Activated CD8-positive, alpha-beta memory T cell treated with anti-CD3 and anti-CD28 coated beads, Interleukin-2, amount 10 ng/mL, durations not matched to agents 7 days and 5 days (primary cell): ENCODE measurements around the gene TMPRSS4. TPM values are rescaled to one million over a fixed set of nuclear protein-coding genes. Genes with fewer than 3 reads are reported as not detected.

ENCODE experiments used
- ATAC-seq: fragments of 150-1000 bp; cut with Tn5 transposase; one replicate; pipeline ENCODE4 v1.10.0; 2021; ENCODE audit warnings: moderate library complexity
- CTCF ChIA-PET: fragments of 350-600 bp; sonication (Branson Sonifier 250); formaldehyde crosslinking; loops from one replicate; lab custom pipeline; 2021; ENCODE audit warnings: antibody characterized with exemption; lab: Charles Lee
- DNase-seq: peaks from one replicate; pipeline ENCODE4 v3.0.0-alpha.2; 2020
- H3K27ac Mint-ChIP-seq: one replicate; pipeline ENCODE4 v1.8.0; 2021; ENCODE audit warnings: mild to moderate bottlenecking, mixed read lengths
- H3K27me3 Mint-ChIP-seq: one replicate; pipeline ENCODE4 v1.8.0; 2021; ENCODE audit warnings: mixed read lengths
- H3K36me3 Mint-ChIP-seq: one replicate; pipeline ENCODE4 v1.8.0; 2021; ENCODE audit warnings: mild to moderate bottlenecking, mixed read lengths
- H3K4me1 Mint-ChIP-seq: one replicate; pipeline ENCODE4 v1.8.0; 2021; ENCODE audit warnings: mixed read lengths
- H3K4me3 Mint-ChIP-seq: one replicate; pipeline ENCODE4 v1.8.0; 2021; ENCODE audit warnings: mild to moderate bottlenecking, moderate library complexity, mixed read lengths
- H3K9me3 Mint-ChIP-seq: one replicate; pipeline ENCODE4 v1.8.0; 2022; ENCODE audit warnings: low read depth, mixed read lengths
- total RNA-seq, 2 experiments: library from RNA; stranded (reverse); gene quantifications; one replicate each; pipeline ENCODE4 v1.2.3, GENCODE V29; 2021

Gene TMPRSS4
- total RNA-seq, 2 experiments from 2014 or later: 0.12 to 0.76 TPM

GRCh38 chr11:118128310-118128709 lies 51.4 kb downstream of the TMPRSS4 start:
- CTCF ChIA-PET: interaction anchor here (0.8 kb wide), 1 partner anchor 43 kb away, joined by 3 read pairs; no protein-coding TSS in a partner anchor
- Mint-ChIP-seq H3K27ac (no peak overlapping the region), H3K9me3 (no peaks in the 10 kb centered on the region), H3K4me3 (no peak overlapping the region), H3K4me1 (peaks cover 11% of the 10 kb centered on the region), H3K36me3 (no peaks in the 10 kb centered on the region), H3K27me3 (peaks cover 19% of the 10 kb centered on the region)
- no peak for ATAC-seq
- no peak for DNase-seq

GRCh38 chr11:118128721-118129470 lies 52.0 kb downstream of the TMPRSS4 start:
- no peak for DNase-seq
- H3K9me3 Mint-ChIP-seq: no peaks in the 10 kb centered on the region
- no peaks in the 10 kb centered on the region for H3K36me3 Mint-ChIP-seq
- peaks cover 22% of the 10 kb centered on the region for H3K27me3 Mint-ChIP-seq
- no peak overlapping the region for H3K4me3 Mint-ChIP-seq
- no peak for ATAC-seq
- peaks cover 11% of the 10 kb centered on the region for H3K4me1 Mint-ChIP-seq
- no peak overlapping the region for H3K27ac Mint-ChIP-seq
- CTCF ChIA-PET: interaction anchor here (0.8 kb wide), 1 partner anchor 42 kb away, joined by 3 read pairs; no protein-coding TSS in a partner anchor

GRCh38 chr11:118129471-118130172 lies 52.7 kb downstream of the TMPRSS4 start:
- CTCF ChIA-PET: interaction anchor here (1.6 kb wide), 1 partner anchor 42 kb away, joined by 6 read pairs; no protein-coding TSS in a partner anchor
- Mint-ChIP-seq H3K4me1 (peaks cover 11% of the 10 kb centered on the region), H3K27ac (no peak overlapping the region), H3K4me3 (no peak overlapping the region), H3K27me3 (peaks cover 29% of the 10 kb centered on the region), H3K36me3 (no peaks in the 10 kb centered on the region), H3K9me3 (no peaks in the 10 kb centered on the region)
- DNase-seq (no peak), ATAC-seq (no peak)

- Mint-ChIP-seq H3K4me1 (peaks cover 7% of the 10 kb centered on the region), H3K9me3 (no peaks in the 10 kb centered on the region), H3K4me3 (no peak overlapping the region), H3K27me3 (peaks cover 42% of the 10 kb centered on the region), H3K27ac (no peak overlapping the region), H3K36me3 (no peaks in the 10 kb centered on the region)
- ATAC-seq: no peak
- CTCF ChIA-PET: no interaction called here
- DNase-seq: no peak
Measured at GRCh38 chr11:118132385-118133151, 55.7 kb downstream of the TMPRSS4 start.

GRCh38 chr11:118133816-118134215 lies 56.9 kb downstream of the TMPRSS4 start:
- H3K27me3 Mint-ChIP-seq: peaks cover 48% of the 10 kb centered on the region
- ATAC-seq (no peak), DNase-seq (no peak)
- no peaks in the 10 kb centered on the region for H3K36me3 Mint-ChIP-seq
- H3K9me3 Mint-ChIP-seq: no peaks in the 10 kb centered on the region
- peaks cover 7% of the 10 kb centered on the region for H3K4me1 Mint-ChIP-seq
- H3K27ac Mint-ChIP-seq: no peak overlapping the region
- no peak overlapping the region for H3K4me3 Mint-ChIP-seq
- CTCF ChIA-PET: interaction anchor here (1.3 to 2.3 kb wide), 2 partner anchors 9 to 37 kb away, joined by 4 to 11 read pairs; no protein-coding TSS in a partner anchor

- no peaks in the 10 kb centered on the region for H3K4me1 Mint-ChIP-seq
- CTCF ChIA-PET: interaction anchor here (0.8 to 2.3 kb wide), 3 partner anchors 8 to 36 kb away, joined by 3 to 11 read pairs (median 4); no protein-coding TSS in a partner anchor
- DNase-seq (no peak), ATAC-seq (no peak)
- no peaks in the 10 kb centered on the region for H3K9me3 Mint-ChIP-seq
- H3K4me3 Mint-ChIP-seq: no peak overlapping the region
- H3K27ac Mint-ChIP-seq: no peak overlapping the region
- H3K36me3 Mint-ChIP-seq: no peaks in the 10 kb centered on the region
- peaks cover 53% of the 10 kb centered on the region for H3K27me3 Mint-ChIP-seq
Measured at GRCh38 chr11:118135051-118135795, 58.3 kb downstream of the TMPRSS4 start.

GRCh38 chr11:118135796-118136165 lies 58.9 kb downstream of the TMPRSS4 start:
- H3K9me3 Mint-ChIP-seq: no peaks in the 10 kb centered on the region
- H3K27ac Mint-ChIP-seq: no peak overlapping the region
- H3K36me3 Mint-ChIP-seq: no peaks in the 10 kb centered on the region
- H3K4me3 Mint-ChIP-seq: no peak overlapping the region
- no peaks in the 10 kb centered on the region for H3K4me1 Mint-ChIP-seq
- CTCF ChIA-PET: interaction anchor here (2.3 kb wide), 1 partner anchor 35 kb away, joined by 11 read pairs; no protein-coding TSS in a partner anchor
- peaks cover 56% of the 10 kb centered on the region for H3K27me3 Mint-ChIP-seq
- ATAC-seq (no peak), DNase-seq (no peak)

- H3K27me3 Mint-ChIP-seq: peaks cover 52% of the 10 kb centered on the region
- H3K27ac Mint-ChIP-seq: no peak overlapping the region
- ATAC-seq: no peak
- H3K4me3 Mint-ChIP-seq: no peak overlapping the region
- H3K36me3 Mint-ChIP-seq: no peaks in the 10 kb centered on the region
- CTCF ChIA-PET: interaction anchor here (1.1 kb wide), 1 partner anchor 155 kb away, joined by 3 read pairs; no protein-coding TSS in a partner anchor
- no peak for DNase-seq
- no peaks in the 10 kb centered on the region for H3K9me3 Mint-ChIP-seq
- H3K4me1 Mint-ChIP-seq: no peaks in the 10 kb centered on the region
Measured at GRCh38 chr11:118136341-118136740, 59.5 kb downstream of the TMPRSS4 start.

- Mint-ChIP-seq H3K36me3 (no peaks in the 10 kb centered on the region), H3K4me1 (no peaks in the 10 kb centered on the region), H3K9me3 (no peaks in the 10 kb centered on the region), H3K27me3 (peaks cover 56% of the 10 kb centered on the region), H3K27ac (no peak overlapping the region), H3K4me3 (no peak overlapping the region)
- CTCF ChIA-PET: interaction anchor here (1.1 kb wide), 1 partner anchor 154 kb away, joined by 3 read pairs; no protein-coding TSS in a partner anchor
- DNase-seq: no peak
- no peak for ATAC-seq
Measured at GRCh38 chr11:118136801-118137200, 59.9 kb downstream of the TMPRSS4 start.

GRCh38 chr11:118138839-118139420 lies 62.1 kb downstream of the TMPRSS4 start:
- Mint-ChIP-seq H3K9me3 (no peaks in the 10 kb centered on the region), H3K27me3 (peaks cover 62% of the 10 kb centered on the region)

GRCh38 chr11:118139578-118139977 lies 62.7 kb downstream of the TMPRSS4 start:
- Mint-ChIP-seq H3K36me3 (no peaks in the 10 kb centered on the region), H3K27me3 (peaks cover 62% of the 10 kb centered on the region), H3K4me1 (peaks cover 9% of the 10 kb centered on the region), H3K27ac (no peak overlapping the region), H3K9me3 (no peaks in the 10 kb centered on the region), H3K4me3 (no peak overlapping the region)
- no peak for DNase-seq
- CTCF ChIA-PET: interaction anchor here (0.8 to 1.6 kb wide), 2 partner anchors 32 to 332 kb away, joined by 3 to 7 read pairs; no protein-coding TSS in a partner anchor
- no peak for ATAC-seq

More at GRCh38 chr11:118138839-118139420, 62.1 kb downstream of the TMPRSS4 start:
- H3K36me3 Mint-ChIP-seq: no peaks in the 10 kb centered on the region
- H3K4me1 Mint-ChIP-seq: peaks cover 9% of the 10 kb centered on the region
- ATAC-seq: no peak
- H3K4me3 Mint-ChIP-seq: no peak overlapping the region
- no peak for DNase-seq
- no peak overlapping the region for H3K27ac Mint-ChIP-seq
- CTCF ChIA-PET: interaction anchor here (1.1 to 1.7 kb wide), 3 partner anchors 18 to 120 kb away, joined by 3 to 7 read pairs (median 6); no protein-coding TSS in a partner anchor

GRCh38 chr11:118142081-118142480 lies 65.2 kb downstream of the TMPRSS4 start:
- Mint-ChIP-seq H3K27ac (no peak overlapping the region), H3K27me3 (peaks cover 57% of the 10 kb centered on the region), H3K4me1 (peaks cover 16% of the 10 kb centered on the region), H3K4me3 (no peak overlapping the region), H3K36me3 (no peaks in the 10 kb centered on the region), H3K9me3 (no peaks in the 10 kb centered on the region)
- DNase-seq: no peak
- no peak for ATAC-seq
- CTCF ChIA-PET: interaction anchor here (1.0 to 6.2 kb wide), 7 partner anchors 8 to 155 kb away, joined by 3 to 73 read pairs (median 6); partner anchors contain the start of gene SCN4B
